HG03457 (cell line): Measurements from ENCODE around the gene CHMP5.

ENCODE experiments used
- ATAC-seq: cut with Tn5 transposase; IDR thresholded peaks from one replicate; pipeline ENCODE4 v1.9.1; 2021; ENCODE audit warnings: moderate number of reproducible peaks; ENCODE audit not compliant: unreplicated experiment

The CHMP5 gene

GRCh38 chr9:33264473-33265177 is at the start of gene CHMP5, which contains the start of gene BAG1:
TSS of gene CHMP5 (plus strand) at chr9:33265049. CDS start at chr9:33265079, 30 bp downstream.
TSS of gene BAG1 (minus strand) at chr9:33264708.
- peak; percentile 82 for ATAC-seq

DNA sequence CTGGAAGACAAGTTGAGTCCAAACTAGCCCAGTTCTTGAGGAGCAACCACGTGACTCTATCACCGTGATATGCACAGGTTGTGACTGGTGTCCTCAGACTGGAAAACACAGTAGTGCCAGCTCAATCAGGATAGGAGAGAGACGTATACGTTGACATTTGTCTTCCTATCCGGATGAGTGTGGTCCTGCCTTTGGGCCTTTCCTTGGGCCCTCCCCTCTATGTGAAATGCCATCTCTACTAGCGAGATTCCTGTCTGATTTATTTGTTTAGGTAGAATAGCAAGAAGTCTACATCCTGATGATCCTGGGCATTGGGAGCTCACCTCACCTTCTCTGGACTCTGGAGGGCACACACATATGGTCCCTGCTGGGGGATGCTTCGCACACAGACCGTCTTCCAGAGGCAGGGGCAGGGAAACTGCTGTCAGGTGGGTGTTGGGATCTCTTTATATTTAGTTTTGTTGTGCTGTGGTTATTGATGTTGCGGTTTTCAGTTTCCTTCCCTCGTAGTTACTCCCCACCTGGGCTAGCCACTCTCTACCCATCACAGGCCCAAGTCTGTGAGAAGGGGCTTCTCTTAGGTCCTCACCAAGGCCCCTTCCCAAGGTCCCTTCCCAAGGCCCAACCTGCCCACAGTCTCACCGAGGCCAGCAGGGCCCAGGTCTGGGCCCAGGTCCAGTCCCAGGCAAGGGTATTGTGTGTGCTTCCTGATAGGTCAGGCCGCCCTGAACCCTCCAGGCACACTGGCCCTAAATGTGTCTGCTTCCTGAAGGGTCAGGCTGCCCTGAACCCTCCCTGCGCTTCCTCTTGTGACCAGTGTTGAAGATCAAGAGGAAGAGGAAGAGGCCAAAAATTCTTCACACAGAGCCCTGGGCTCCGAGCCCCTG is 43.9 kb upstream of the CHMP5 start:
- ATAC-seq, result no peak

GRCh38 chr9:33221568-33221884 is 43.3 kb upstream of the CHMP5 start:
- no peak for ATAC-seq

GRCh38 chr9:33222031-33222430 is 42.8 kb upstream of the CHMP5 start:
- no peak for ATAC-seq

DNA sequence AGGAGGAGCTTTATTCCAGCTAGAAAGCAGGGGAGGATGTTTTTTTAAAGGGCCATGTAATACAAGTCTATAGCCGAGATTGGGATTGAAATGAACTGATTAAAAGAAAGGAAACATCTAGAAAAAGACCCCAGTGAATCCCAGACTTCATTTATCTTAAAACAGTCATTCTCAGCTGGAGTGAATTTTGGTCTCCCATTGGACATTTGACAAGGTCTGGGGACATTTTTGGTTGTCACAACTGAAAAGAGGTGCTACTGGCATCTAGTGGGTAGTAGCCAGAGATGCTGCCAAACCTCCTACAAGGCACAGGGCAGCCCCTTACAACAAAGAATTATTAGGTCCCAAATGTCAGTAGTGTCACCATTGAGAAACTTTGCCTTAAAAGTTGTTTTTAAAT is 41.2 kb upstream of the CHMP5 start:
- no peak for ATAC-seq

DNA sequence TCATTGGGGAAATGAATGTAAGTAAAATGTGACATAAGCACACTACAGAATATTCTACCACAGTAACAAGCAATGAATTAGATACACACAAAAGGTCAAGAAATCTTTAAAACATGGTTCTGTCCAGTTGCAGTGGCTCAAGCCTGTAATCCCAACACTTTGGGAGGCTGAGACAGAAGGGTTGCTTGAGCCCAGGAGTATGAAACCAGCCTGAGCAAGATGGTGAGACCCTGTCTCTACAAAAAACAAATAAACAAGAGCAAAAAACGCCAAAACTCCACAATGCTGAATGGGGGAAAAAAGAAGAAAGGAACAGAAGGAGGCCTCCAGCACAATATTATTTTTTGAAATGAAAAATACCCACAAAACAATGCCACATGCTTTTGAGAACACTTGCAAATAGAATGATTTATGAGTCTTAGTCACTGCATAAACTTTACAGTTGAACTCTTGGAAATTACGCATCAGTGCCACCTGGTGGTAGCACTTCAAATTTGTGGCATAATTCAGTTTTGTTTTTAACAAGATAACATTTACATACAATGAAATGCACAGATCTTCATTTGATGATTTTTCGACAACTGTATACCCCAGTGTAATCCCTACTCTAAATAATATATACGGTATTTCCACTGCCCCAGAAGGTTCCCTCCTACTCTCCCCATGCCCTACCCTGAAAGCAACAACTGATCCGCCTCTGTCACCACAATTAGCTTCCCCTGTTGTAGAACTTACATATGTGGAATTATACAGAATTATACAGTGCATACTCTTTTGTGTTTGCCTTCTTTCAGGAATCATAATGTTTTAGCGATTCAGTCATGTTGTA is 39.3 kb upstream of the CHMP5 start:
- ATAC-seq, result no peak

DNA sequence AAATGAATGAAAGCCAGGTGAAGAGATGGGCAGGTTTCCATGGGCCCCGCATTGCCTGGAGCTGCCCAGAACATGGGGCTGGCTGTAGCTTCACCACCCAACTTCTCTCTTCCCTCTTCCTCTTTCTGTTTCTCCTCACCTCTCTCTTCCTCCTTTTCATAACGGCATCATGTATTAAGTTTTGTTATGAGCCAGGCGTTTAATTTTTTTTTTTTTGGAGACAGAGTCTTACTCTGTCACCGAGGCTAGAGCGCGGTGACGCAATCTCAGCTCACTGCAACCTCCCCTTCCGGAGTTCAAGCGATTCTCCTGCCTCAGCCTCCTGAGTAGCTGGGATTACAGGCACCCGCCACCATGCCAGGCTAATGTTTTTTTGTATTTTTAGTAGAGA is 37.8 kb upstream of the CHMP5 start:
- no peak for ATAC-seq

DNA sequence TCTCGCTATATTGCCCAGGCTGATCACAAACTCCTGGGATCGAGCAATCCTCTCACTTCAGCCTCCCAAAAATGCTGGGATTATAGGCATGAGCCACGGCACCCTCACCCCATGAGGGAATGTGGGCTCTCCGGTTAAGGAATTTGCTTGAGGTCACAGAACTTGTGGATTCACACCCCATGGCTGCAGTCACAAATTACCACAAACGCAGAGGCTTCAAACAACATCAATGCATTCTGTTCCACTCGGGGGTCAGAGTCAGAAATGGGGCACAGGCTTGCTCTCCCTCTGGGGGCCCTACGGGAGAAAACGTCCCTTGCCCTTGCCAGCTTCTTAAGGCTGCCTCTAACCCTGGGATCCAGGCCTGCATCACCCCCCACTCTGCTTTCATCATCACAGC is 37.1 kb upstream of the CHMP5 start:
- ATAC-seq, result no peak

DNA sequence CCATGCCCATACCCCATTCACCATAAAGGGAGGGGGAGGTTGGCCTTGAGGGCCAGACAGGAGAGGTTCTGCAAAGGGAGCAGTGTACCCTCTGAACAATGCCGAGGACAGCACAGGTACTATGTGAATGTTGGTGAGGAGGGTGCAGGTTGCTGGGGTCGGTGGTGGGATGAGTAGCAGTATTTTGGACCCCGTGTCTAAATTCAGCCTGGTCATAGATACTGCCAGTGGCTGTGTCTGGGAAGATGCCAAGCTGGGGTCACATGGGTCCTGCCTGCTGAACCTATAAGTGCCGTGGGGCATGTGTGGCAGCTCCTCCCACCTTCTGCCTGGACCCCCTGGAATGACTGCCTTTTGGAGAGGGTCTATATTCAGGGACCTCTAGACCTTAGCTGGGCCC is 36.2 kb upstream of the CHMP5 start:
- no peak for ATAC-seq

- ATAC-seq, result no peak
Measured at GRCh38 chr9:33229359-33230114, 35.3 kb upstream of the CHMP5 start.

- ATAC-seq, result no peak
Measured at GRCh38 chr9:33230756-33231622, 33.9 kb upstream of the CHMP5 start.

GRCh38 chr9:33231623-33231942 is 33.3 kb upstream of the CHMP5 start:
- no peak for ATAC-seq

GRCh38 chr9:33232815-33233214 is 32.0 kb upstream of the CHMP5 start:
- ATAC-seq, result no peak

DNA sequence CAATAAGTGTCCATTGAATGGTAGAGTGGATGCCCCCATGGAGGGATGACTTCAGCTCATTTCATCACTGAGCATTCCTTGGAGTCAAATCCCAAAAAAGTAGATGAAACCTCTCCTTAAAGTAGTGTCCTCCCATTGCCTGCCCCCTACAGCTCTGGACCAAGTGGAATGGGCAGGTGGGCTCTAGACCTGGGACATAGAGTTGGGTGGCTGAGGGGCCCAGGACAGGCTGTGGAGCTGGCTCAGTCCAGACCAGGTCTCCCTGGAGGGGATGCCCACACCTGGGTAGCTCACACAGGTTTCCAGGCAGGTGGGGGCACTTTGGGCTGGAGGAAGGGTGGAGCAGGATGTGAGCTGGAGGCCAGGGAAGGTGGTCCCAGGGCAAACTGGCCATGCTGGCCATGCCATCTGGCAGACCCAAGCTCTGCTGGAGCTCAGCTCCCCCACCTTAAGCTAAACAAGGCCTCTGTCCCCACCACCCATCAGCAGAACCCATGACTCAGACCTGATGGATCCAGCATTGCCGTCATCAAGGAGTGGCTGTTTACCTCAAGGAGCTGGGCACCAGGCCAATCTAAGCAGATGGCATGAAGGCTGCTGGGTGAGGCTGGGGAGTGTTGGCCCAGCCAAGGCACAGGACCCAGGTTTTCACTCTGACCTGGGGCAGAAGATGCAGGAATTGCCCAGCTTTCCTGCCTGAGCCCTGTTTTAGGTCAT is 31.1 kb upstream of the CHMP5 start:
- ATAC-seq, result no peak

- no peak for ATAC-seq
Measured at GRCh38 chr9:33234511-33235467, 30.1 kb upstream of the CHMP5 start.

DNA sequence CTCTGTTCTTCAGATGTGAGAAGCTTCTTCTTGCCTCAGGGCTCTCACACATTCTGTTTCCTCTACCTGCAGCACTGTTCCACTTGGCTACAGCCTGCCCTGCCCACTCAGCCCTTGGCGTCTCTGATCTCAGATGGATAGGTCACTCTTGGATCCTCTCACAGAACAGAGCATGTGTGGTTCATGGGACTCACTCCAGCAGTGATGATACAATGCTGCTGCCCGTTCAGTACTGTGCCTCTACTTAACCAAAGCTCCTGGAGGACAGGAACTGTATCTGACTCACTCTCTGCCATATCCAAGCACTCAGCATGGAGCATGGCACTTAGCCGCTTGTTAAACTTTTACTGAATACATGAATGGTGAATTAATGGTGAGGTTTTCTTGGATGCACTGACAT is 28.3 kb upstream of the CHMP5 start:
- no peak for ATAC-seq

DNA sequence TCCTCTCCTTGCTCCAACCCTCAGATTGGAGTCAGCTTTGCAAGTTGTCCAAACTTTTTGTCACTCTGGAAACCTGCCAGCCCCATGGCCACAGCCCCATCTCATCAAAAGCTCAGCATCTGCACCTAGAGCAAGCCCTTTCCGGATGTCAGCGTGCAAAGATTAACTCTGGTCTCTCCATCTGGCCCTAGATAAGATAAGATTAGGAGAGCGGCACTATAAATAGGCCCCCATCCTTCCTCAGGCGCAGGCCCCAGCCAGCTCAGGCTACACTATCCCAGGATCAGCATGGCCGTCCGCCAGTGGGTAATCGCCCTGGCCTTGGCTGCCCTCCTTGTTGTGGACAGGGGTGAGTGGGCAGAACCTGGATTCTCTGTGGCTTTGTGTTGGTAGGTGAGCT is 24.9 kb upstream of the CHMP5 start, which contains the start of gene SPINK4:
TSS of gene SPINK4 (plus strand) at position 247 of the 400 bp plus-strand sequence. CDS start at position 289, 42 bp downstream.
- no peak for ATAC-seq

DNA sequence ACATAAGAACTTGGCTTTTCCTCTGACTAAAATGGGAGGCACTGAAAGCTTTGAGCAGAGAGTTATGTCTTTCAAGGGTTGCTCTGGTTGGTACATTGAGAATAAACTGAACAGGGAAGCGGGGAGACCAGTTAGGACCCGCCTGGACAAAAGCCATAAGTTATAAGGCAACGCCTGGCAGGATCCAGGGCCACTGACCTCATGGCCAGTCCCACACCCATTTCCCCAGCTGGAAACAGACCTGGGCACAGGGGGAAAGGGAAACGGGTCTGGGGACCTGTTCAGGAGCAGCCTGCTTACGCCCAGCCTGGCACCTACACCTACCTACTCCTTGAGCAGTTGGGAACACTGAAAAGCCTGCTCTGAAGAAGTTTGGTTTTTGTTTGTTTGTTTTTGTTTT is 23.6 kb upstream of the CHMP5 start:
- ATAC-seq, result no peak
